Lower leg skin (tissue), 4 donors: Measurements from ENCODE around the gene NEDD9. TPM values are rescaled to one million over a fixed set of nuclear protein-coding genes. Genes with fewer than 3 reads are reported as not detected.

Experiments
- DNase-seq, 2 donors: peaks; one replicate each; pipeline ENCODE4 v3.0.0-alpha.2; 2019; ENCODE audit warnings: low spot score in 2 of 2
- H3K4me3 ChIP-seq: fragments of 200-600 bp; sonication (generic); 2 replicates; pipeline ENCODE4 v1.5.1; 2017; ENCODE audit warnings: mild to moderate bottlenecking, low read depth; ENCODE audit not compliant: poor library complexity, severe bottlenecking
- CTCF ChIP-seq, 3 donors: fragments of 450-650 bp; IDR thresholded peaks; one replicate each; pipeline ENCODE4 v1.5.1; 2016; ENCODE audit warnings: antibody characterized with exemption in 3 of 3, mild to moderate bottlenecking in 3 of 3, moderate library complexity in 2 of 3
- POLR2A ChIP-seq, 2 donors: fragments of 450-650 bp; IDR thresholded peaks; one replicate each; pipeline ENCODE4 v1.6.1; 2016 to 2017; ENCODE audit warnings: antibody characterized with exemption in 2 of 2, mild to moderate bottlenecking in 1 of 2, moderate library complexity in 1 of 2
- WGBS, 2 donors: methylation state at CpG; one replicate each; pipeline ENCODE4 v1.1.5; 2018; 5-methylcytosine and 5-hydroxymethylcytosine counted together
- intact Hi-C: fragments of 100-400 bp; cut with DNase I; formaldehyde crosslinking; loops from one replicate; pipeline ENCODE4 v1.15.0; 2023; ENCODE audit warnings: low total_unique reads
- total RNA-seq, 4 donors: library from RNA; depleted of rRNA; stranded (reverse); fragments of >200 nt; gene quantifications; one replicate each; pipeline ENCODE4 v1.1.0, GENCODE V29; 2016

NEDD9 gene
- total RNA-seq, 4 donors from 2014 or later, result 26.8 to 46.0 (median 32.6) TPM

- DNase-seq, result no peak
- WGBS, 2 donors, result 70 to 75% methylated on average over 5 of the region's 5 CpGs
- no peak for TF ChIP-seq CTCF (IDR thresholded peaks at IDR 0.05)
- TF ChIP-seq POLR2A (IDR thresholded peaks at IDR 0.05), result no peak
- intact Hi-C loops, result no loop called here
- no peak overlapping the region for H3K4me3 ChIP-seq
These were observed 40.3 kb downstream of the NEDD9 start for GRCh38 chr6:11192167-11192566.

GRCh38 chr6:11190625-11191245 lies 41.7 kb downstream of the NEDD9 start:
- H3K4me3 ChIP-seq, result no peak overlapping the region
- intact Hi-C loops, result no loop called here
- TF ChIP-seq POLR2A (IDR thresholded peaks at IDR 0.05) (no peak), CTCF (IDR thresholded peaks at IDR 0.05) (no peak)
- 91 to 93% methylated on average over 20 of the region's 20 CpGs for WGBS, 2 donors
- no peak for DNase-seq

GRCh38 chr6:11189865-11190624 lies 42.4 kb downstream of the NEDD9 start:
- no peak for DNase-seq
- no peak overlapping the region for H3K4me3 ChIP-seq
- no peak for TF ChIP-seq POLR2A (IDR thresholded peaks at IDR 0.05)
- no peak for TF ChIP-seq CTCF (IDR thresholded peaks at IDR 0.05)
- WGBS, 2 donors, result 95 to 97% methylated on average over 21 of the region's 21 CpGs
- intact Hi-C loops, result no loop called here

- intact Hi-C loops, result no loop called here
- TF ChIP-seq CTCF (IDR thresholded peaks at IDR 0.05) (no peak), POLR2A (IDR thresholded peaks at IDR 0.05) (no peak)
- DNase-seq, result no peak
- no peak overlapping the region for H3K4me3 ChIP-seq
- 88 to 90% methylated on average over 5 of the region's 5 CpGs for WGBS, 2 donors
These were observed 44.1 kb downstream of the NEDD9 start for GRCh38 chr6:11188161-11188915.

GRCh38 chr6:11187301-11187700 lies 45.2 kb downstream of the NEDD9 start:
- intact Hi-C loops, result no loop called here
- no peak for DNase-seq
- no peak overlapping the region for H3K4me3 ChIP-seq
- TF ChIP-seq POLR2A (IDR thresholded peaks at IDR 0.05) (no peak), CTCF (IDR thresholded peaks at IDR 0.05) (no peak)
- WGBS, 2 donors, result 94% methylated on average over 6 of the region's 6 CpGs
